GM12801 (cell line): ENCODE measurements around the gene IFFO2.

Experiments used
- CTCF ChIP-seq: IDR thresholded peaks from one replicate; pipeline ENCODE4 v1.5.1; 2011; ENCODE audit warnings: control low read depth; ENCODE audit not compliant: insufficient read length; ENCODE audit errors: extremely low read depth

Gene IFFO2

GRCh38 chr1:18943914-18944572, 12.4 kb downstream of the IFFO2 start:
- no peak for TF ChIP-seq CTCF

DNA sequence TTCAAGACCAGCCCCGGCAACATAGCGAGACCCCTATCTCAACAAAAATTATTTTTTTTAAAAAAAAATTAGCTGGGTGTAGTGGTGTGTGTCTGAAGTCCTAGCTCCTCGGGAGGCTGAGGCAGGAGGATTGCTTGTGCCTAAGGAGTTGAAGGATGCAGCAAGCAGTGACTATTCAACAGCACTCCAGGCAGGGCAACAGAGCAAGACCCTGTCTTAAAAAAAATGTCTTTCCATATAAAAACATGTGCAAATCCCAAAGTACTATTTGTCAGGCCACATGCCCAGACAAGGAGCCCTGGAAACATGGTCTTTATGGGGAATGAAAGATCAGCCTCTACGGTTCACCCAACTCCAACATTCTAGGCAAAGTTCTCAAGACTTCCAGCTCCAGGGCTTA, 13.3 kb downstream of the IFFO2 start:
- TF ChIP-seq CTCF = no peak

DNA sequence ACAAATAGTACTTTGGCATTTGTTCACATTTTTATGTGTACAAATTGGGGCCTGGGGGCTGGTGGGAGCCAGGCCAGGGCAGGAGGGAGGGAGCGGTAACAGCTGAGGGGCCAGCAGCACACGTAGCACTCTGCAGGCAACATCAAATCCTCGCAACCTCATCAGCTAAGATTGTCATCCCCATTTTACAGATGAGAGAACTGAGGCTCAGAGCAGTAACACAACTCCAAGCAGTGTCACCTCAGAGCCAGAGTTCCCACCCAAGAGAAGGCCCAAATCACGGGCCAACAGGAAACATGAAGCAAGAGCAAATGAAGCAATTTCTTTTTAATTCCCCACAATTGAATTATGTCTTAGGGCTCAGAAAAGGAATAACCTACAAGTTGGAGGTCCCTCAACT, 14.1 kb downstream of the IFFO2 start:
- no peak for TF ChIP-seq CTCF

DNA sequence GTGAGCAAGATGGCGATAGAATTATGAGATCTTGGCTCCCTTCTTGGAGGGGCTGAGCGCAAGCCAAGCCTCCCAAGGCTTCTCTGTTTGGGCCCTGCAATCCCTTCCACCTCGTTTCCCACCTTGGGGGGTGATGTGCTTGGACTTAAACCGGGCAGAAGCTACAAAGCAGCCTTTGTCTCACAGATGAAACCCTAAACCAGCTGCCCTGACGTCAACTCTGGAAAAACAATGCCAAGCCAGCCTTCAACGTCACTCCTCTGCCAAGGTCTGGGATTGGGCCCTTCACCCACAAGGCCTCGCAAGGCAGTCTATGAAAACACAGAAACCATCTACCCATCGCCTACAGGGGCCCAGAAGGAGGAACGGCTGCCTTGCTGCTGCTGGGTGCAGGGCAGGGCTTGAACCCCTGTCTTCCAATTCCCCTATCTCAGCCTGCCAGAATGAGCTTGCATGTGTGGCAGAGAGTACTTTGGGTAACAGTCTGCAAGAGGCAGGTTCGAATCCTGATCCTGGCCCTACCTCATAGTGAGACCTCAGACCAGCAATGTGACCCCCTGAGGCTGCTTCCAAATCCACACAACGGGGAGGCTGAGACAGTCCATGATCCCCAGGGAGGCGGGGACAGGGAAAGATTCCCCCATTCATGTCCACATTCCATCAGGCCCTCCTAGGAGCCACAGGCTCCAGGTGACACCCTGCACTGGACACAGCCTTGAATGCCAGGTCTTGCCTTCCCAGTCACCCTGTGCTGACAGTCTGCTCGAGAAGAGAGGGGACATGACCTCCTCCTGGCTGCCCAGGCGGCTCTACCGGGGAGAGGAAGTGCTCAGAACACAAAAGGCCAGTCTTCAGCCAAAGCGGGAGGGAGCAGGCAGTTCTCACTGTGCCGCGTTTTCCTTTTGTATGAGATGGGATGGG, 15.0 kb downstream of the IFFO2 start:
- TF ChIP-seq CTCF = no peak

DNA sequence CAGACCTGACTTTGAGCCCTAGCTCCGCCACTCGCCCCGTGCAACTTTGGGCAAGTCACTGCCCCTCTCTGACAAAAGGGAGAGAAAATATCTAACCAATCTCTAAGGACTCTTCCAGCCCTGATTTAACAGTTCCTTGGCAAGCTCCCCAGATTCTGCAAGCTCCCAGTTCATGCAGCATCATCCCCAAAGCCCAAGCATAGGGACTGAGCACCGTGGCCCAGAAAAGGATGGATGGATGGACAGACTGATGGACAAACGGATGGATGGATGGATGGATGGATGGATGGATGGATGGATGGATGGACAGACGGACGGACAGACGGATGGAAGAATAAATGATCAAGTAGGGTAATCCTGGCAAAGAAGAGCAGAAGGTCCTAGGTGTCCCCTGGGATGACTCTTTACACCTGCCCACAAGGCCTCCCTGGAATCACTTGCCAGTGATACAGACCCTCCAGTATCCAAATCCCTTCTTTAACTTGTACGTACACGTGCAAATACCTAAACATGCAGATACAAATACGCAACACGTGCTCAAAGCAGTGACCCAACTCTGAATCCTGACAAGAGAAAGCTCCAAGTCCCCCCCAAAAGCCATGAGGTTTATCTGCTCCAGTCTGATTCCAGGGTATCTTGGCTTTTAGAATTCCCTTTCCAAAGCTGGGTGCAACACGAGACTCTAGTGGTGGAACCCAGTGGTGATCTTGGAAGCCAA, 16.0 kb downstream of the IFFO2 start:
- TF ChIP-seq CTCF = no peak

DNA sequence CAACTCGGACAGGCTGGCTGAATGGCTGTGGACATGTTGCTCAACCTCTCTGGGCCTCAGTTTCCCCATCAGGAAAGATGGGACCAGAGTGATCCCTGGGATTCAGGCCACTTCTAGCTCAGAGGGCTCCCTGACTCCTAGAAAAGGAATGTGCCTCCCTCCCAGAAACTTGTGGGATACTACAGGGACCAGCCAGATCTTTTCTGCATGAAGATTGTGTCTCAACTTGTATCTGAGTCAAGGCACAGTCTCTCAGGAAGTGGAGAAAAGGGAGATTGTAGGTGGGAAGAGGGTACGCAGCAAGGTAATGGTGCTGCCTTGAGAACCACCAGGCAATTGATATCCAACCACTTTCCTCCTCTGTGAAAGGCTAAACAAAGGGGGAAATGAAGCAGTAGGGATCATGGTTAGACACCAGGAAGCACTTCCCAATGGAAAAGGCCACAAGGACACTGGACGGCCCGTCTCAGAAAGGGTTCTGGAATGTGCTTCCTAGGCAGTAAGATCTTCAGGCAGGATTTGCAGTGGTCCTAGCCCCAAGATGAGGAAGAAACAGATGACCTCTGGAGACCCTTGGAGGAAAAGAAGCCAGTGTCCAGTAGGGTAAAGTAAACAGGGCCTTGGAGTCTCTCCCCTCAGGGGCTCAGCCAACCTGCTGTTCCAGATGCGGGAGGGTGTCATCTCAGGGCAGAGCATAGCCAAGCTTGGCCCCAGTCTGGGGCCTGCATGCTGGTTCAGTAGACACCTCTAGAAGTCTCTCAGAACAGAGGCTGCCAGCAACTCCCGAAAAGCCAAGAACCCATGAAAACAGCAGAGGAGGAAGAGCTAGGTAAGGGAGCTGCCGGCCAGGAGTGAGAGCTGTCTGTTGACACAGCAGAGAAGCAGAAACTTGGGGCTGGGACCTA, 16.8 kb downstream of the IFFO2 start:
- TF ChIP-seq CTCF = no peak
